H9 (cell line): ENCODE data around the gene GSKIP. TPM values are rescaled to one million over a fixed set of nuclear protein-coding genes. Genes with fewer than 3 reads are reported as not detected.

Experiments used
- DNase-seq: peaks from one replicate; pipeline ENCODE4 v3.0.0-alpha.2; 2017
- H2AFZ ChIP-seq: one replicate; pipeline ENCODE4 v1.6.1; 2013; ENCODE audit warnings: mild to moderate bottlenecking, low read length, control low read depth, moderate library complexity
- H2AK5ac ChIP-seq: 2 replicates; pipeline ENCODE4 v1.6.1; 2013; ENCODE audit warnings: low read length, control low read depth, mixed read lengths; ENCODE audit not compliant: insufficient read length
- H2BK120ac ChIP-seq: one replicate; pipeline ENCODE4 v1.6.1; 2013; ENCODE audit warnings: low read depth, mild to moderate bottlenecking, low read length, control low read depth, inconsistent platforms; ENCODE audit not compliant: poor library complexity, severe bottlenecking
- H2BK12ac ChIP-seq: 2 replicates; pipeline ENCODE4 v1.6.1; 2013; ENCODE audit warnings: low read length, control low read depth, mixed read lengths, low read depth; ENCODE audit not compliant: insufficient read length
- H2BK15ac ChIP-seq: 2 replicates; pipeline ENCODE4 v1.6.1; 2013; ENCODE audit warnings: low read depth, low read length, control low read depth
- H2BK20ac ChIP-seq: one replicate; pipeline ENCODE4 v1.6.1; 2013; ENCODE audit warnings: low read depth, mild to moderate bottlenecking, low read length, control low read depth, inconsistent platforms; ENCODE audit not compliant: poor library complexity, severe bottlenecking
- H2BK5ac ChIP-seq: 2 replicates; pipeline ENCODE4 v1.6.1; 2013; ENCODE audit warnings: low read length, control low read depth, mixed read lengths; ENCODE audit not compliant: insufficient read length
- H3K14ac ChIP-seq: 2 replicates; pipeline ENCODE4 v1.6.1; 2013; ENCODE audit warnings: low read length, control low read depth; ENCODE audit not compliant: insufficient read depth
- H3K18ac ChIP-seq: 2 replicates; pipeline ENCODE4 v1.6.1; 2013; ENCODE audit warnings: low read depth, mild to moderate bottlenecking, mixed read lengths, low read length, control low read depth; ENCODE audit not compliant: insufficient read length
- H3K23ac ChIP-seq: 2 replicates; pipeline ENCODE4 v1.6.1; 2013; ENCODE audit warnings: low read length, control low read depth, mixed read lengths, low read depth; ENCODE audit not compliant: insufficient read length
- H3K23me2 ChIP-seq: 2 replicates; pipeline ENCODE4 v1.6.1; 2013; ENCODE audit warnings: low read depth, mild to moderate bottlenecking, mixed read lengths, low read length, control low read depth; ENCODE audit not compliant: insufficient read length, poor library complexity, severe bottlenecking
- H3K27ac ChIP-seq: 2 replicates; pipeline ENCODE4 v1.5.1; 2013; ENCODE audit warnings: low read length, control low read depth, mixed read lengths, low read depth; ENCODE audit not compliant: insufficient read length
- H3K27me3 ChIP-seq: 2 replicates; pipeline ENCODE4 v1.6.1; 2013; ENCODE audit warnings: low read length, control low read depth, inconsistent platforms; ENCODE audit not compliant: insufficient read depth
- H3K4ac ChIP-seq: 2 replicates; pipeline ENCODE4 v1.6.1; 2013; ENCODE audit warnings: low read depth, mild to moderate bottlenecking, control low read depth, inconsistent platforms, low read length, moderate library complexity
- H3K4me1 ChIP-seq: 2 replicates; pipeline ENCODE4 v1.6.1; 2013; ENCODE audit warnings: low read length, control low read depth, inconsistent platforms; ENCODE audit not compliant: insufficient read depth
- H3K4me2 ChIP-seq: 2 replicates; pipeline ENCODE4 v1.6.1; 2013; ENCODE audit warnings: low read length, control low read depth, mixed read lengths; ENCODE audit not compliant: insufficient read length, insufficient read depth
- H3K56ac ChIP-seq: 2 replicates; pipeline ENCODE4 v1.6.1; 2013; ENCODE audit warnings: low read depth, mild to moderate bottlenecking, mixed read lengths, low read length, control low read depth; ENCODE audit not compliant: insufficient read length
- H3K79me1 ChIP-seq: 2 replicates; pipeline ENCODE4 v1.6.1; 2013; ENCODE audit warnings: low read depth, mild to moderate bottlenecking, moderate library complexity, low read length, control low read depth, inconsistent platforms; ENCODE audit not compliant: insufficient read depth, poor library complexity, severe bottlenecking
- H3K79me2 ChIP-seq: 2 replicates; pipeline ENCODE4 v1.6.1; 2013; ENCODE audit warnings: low read length, control low read depth, inconsistent platforms; ENCODE audit not compliant: insufficient read depth
- H3K9ac ChIP-seq: 2 replicates; pipeline ENCODE4 v1.6.1; 2013; ENCODE audit warnings: low read length, control low read depth, mixed read lengths; ENCODE audit not compliant: insufficient read length; ENCODE audit errors: extremely low read depth
- H3K9me3 ChIP-seq: one replicate; pipeline ENCODE4 v1.6.1; 2013; ENCODE audit warnings: low read depth, low read length, inconsistent platforms; ENCODE audit not compliant: control insufficient read depth
- H3T11ph ChIP-seq: one replicate; pipeline ENCODE4 v1.6.1; 2013; ENCODE audit warnings: mild to moderate bottlenecking, low read length, control low read depth, inconsistent platforms
- H4K20me1 ChIP-seq: one replicate; pipeline ENCODE4 v1.6.1; 2013; ENCODE audit not compliant: control insufficient read depth, insufficient read length, insufficient read depth
- H4K5ac ChIP-seq: 2 replicates; pipeline ENCODE4 v1.6.1; 2013; ENCODE audit warnings: low read depth, mild to moderate bottlenecking, mixed read lengths, low read length, control low read depth; ENCODE audit not compliant: insufficient read length
- H4K8ac ChIP-seq: replicated peaks from 2 replicates; pipeline ENCODE4 v1.6.1; 2013; ENCODE audit warnings: low read length, control low read depth, mixed read lengths, low read depth; ENCODE audit not compliant: insufficient read length
- H4K91ac ChIP-seq: 2 replicates; pipeline ENCODE4 v1.6.1; 2013; ENCODE audit warnings: low read depth, mild to moderate bottlenecking, moderate library complexity, mixed read lengths, low read length, control low read depth; ENCODE audit not compliant: insufficient read length
- H3K27ac Mint-ChIP-seq, 3 experiments: 2 replicates in 2 of 3; 3 replicates in 1 of 3; pipeline ENCODE4 v1.8.0; 2020 to 2021; ENCODE audit warnings: mixed read lengths in 3 of 3, mild to moderate bottlenecking in 1 of 3, moderate library complexity in 1 of 3
- H3K27me3 Mint-ChIP-seq: 2 replicates; pipeline ENCODE4 v1.8.0; 2021; ENCODE audit warnings: low read depth, mild to moderate bottlenecking, moderate library complexity, mixed read lengths
- H3K36me3 Mint-ChIP-seq, 3 experiments: 2 replicates in 2 of 3; 3 replicates in 1 of 3; pipeline ENCODE4 v1.8.0; 2020 to 2021; ENCODE audit warnings: low read depth in 3 of 3, mixed read lengths in 3 of 3; ENCODE audit not compliant: insufficient read depth in 1 of 3
- H3K4me1 Mint-ChIP-seq, 2 experiments: 2 replicates each; pipeline ENCODE4 v1.8.0; 2020; ENCODE audit warnings: mixed read lengths in 2 of 2
- H3K4me3 Mint-ChIP-seq, 2 experiments: 2 replicates in 1 of 2; 3 replicates in 1 of 2; pipeline ENCODE4 v1.8.0; 2020 to 2021; ENCODE audit warnings: mild to moderate bottlenecking in 2 of 2, mixed read lengths in 2 of 2, moderate library complexity in 1 of 2
- H3K9me3 Mint-ChIP-seq, 2 experiments: 2 replicates in 1 of 2; 3 replicates in 1 of 2; pipeline ENCODE4 v1.8.0; 2020; ENCODE audit warnings: mild to moderate bottlenecking in 2 of 2, mixed read lengths in 2 of 2, moderate library complexity in 1 of 2
- CTCF ChIP-seq: fragments of 200-600 bp; sonication (generic); conservative IDR thresholded peaks from 3 replicates; pipeline ENCODE4 v1.8.0; 2021; ENCODE audit warnings: antibody characterized with exemption, mild to moderate bottlenecking
- WGBS: extraction: QIAGEN DNeasy Blood & Tissue Kit; methylation state at CpG from one replicate; pipeline ENCODE4 v1.1.7; 2013; ENCODE audit warnings: missing lambda C conversion rate, low lambda C conversion rate, mixed read lengths; ENCODE audit not compliant: insufficient read length; ENCODE audit errors: extremely low coverage; 5-methylcytosine and 5-hydroxymethylcytosine counted together
- total RNA-seq: library from RNA; stranded (reverse); gene quantifications from 2 replicates; pipeline ENCODE4 v1.2.1, GENCODE V29; 2021

Gene GSKIP
- total RNA-seq, 1 experiment from 2014 or later, result 28.6 TPM

- H3K36me3 Mint-ChIP-seq, result no peaks in the 10 kb centered on the region
- H3K27me3 ChIP-seq, result no peaks in the 10 kb centered on the region
- DNase-seq, result no peak
- no peak overlapping the region for H3K4me3 Mint-ChIP-seq
- no peak overlapping the region for H3K4ac ChIP-seq
- H3K14ac ChIP-seq, result no peak overlapping the region
- no peak overlapping the region for H3K4me2 ChIP-seq
- H2AFZ ChIP-seq, result no peak overlapping the region
- no peaks in the 10 kb centered on the region for H3K23me2 ChIP-seq
- no peaks in the 10 kb centered on the region for H3K9me3 Mint-ChIP-seq
- H3K27ac Mint-ChIP-seq, result no peak overlapping the region
- no peak overlapping the region for H2BK20ac ChIP-seq
- H2AK5ac ChIP-seq, result no peak overlapping the region
- no peak overlapping the region for H2BK15ac ChIP-seq
- H2BK5ac ChIP-seq, result no peak overlapping the region
- H2BK120ac ChIP-seq, result no peak overlapping the region
- no peaks in the 10 kb centered on the region for H3K4me1 ChIP-seq
- H4K8ac ChIP-seq, result no peak overlapping the region
- H2BK12ac ChIP-seq, result no peak overlapping the region
- H3K4me1 Mint-ChIP-seq, result peaks cover 5 to 7% of the 10 kb centered on the region in 2 experiments
- H4K91ac ChIP-seq, result no peak overlapping the region
- H3K23ac ChIP-seq, result no peak overlapping the region
- H3K18ac ChIP-seq, result no peak overlapping the region
- H3T11ph ChIP-seq, result no peak overlapping the region
- no peaks in the 10 kb centered on the region for H3K79me2 ChIP-seq
- WGBS, result no CpG with 5 or more reads among the region's 8 CpGs
- no peaks in the 10 kb centered on the region for H4K20me1 ChIP-seq
- no peak overlapping the region for H3K27ac ChIP-seq
- no peak overlapping the region for H3K56ac ChIP-seq
- no peak overlapping the region for H4K5ac ChIP-seq
- no peak for TF ChIP-seq CTCF
- no peak overlapping the region for H3K9ac ChIP-seq
- H3K27me3 Mint-ChIP-seq, result peaks cover 2% of the 10 kb centered on the region
- no peaks in the 10 kb centered on the region for H3K79me1 ChIP-seq
- H3K9me3 ChIP-seq, result no peaks in the 10 kb centered on the region
These were observed 35.1 kb downstream of the GSKIP start for GRCh38 chr14:96398432-96398831.
